BLaER1 treated with 17β-estradiol and CSF1 and Interleukin-3, amounts not matched to agents 10 nM and 100 nM (cell line): ENCODE data around the gene POP4.

Experiments used
- H3K27ac ChIP-seq, 11 experiments: shearing (Covaris generic); formaldehyde crosslinking; 2 replicates each; pipeline ENCODE4 v1.8.1; 2022
- H3K27me3 ChIP-seq, 11 experiments: shearing (Covaris generic); formaldehyde crosslinking; 2 replicates each; pipeline ENCODE4 v1.8.1; 2022
- H3K36me3 ChIP-seq, 11 experiments: shearing (Covaris generic); formaldehyde crosslinking; 2 replicates each; pipeline ENCODE4 v1.8.1; 2022
- H3K4me1 ChIP-seq, 10 experiments: shearing (Covaris generic); formaldehyde crosslinking; 2 replicates each; pipeline ENCODE4 v1.8.1; 2022
- H3K4me2 ChIP-seq, 11 experiments: shearing (Covaris generic); formaldehyde crosslinking; 2 replicates each; pipeline ENCODE4 v1.8.1; 2022
- H3K4me3 ChIP-seq, 10 experiments: shearing (Covaris generic); formaldehyde crosslinking; 2 replicates each; pipeline ENCODE4 v1.8.1; 2022
- H3K9ac ChIP-seq, 11 experiments: shearing (Covaris generic); formaldehyde crosslinking; 2 replicates each; pipeline ENCODE4 v1.8.1; 2022
- H3K9me3 ChIP-seq, 11 experiments: shearing (Covaris generic); formaldehyde crosslinking; replicated peaks in 1 of 11; 2 replicates each; pipeline ENCODE4 v1.8.1; 2022
- H4K20me1 ChIP-seq, 11 experiments: shearing (Covaris generic); formaldehyde crosslinking; 2 replicates each; pipeline ENCODE4 v1.8.1; 2022
- Cebpa-rat ChIP-seq, 11 experiments: shearing (Covaris generic); IDR thresholded peaks; 2 replicates each; pipeline ENCODE4 v1.8.1; 2022

Gene POP4

DNA sequence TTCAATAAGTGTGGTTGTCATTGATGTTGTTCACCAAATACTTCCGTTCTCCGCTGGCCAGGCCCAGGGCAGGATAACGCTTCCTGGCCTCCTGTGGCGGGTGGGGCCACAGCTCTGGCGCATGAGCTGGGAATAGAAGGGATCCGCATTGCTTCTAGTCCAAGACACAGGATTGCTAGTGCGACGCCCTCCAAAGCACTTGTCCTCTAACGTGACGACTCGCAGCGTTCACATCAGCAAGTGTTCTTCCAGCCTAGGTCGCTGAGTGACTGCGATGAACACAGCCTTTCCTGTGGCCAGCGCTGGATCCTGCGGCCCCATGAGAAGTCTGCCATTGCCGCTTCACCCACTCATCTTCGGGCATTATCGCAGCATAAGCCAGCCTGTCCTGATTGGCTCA is 40.9 kb upstream of the POP4 start:
- no peak overlapping the region for H3K4me3 ChIP-seq
- no peaks in the 10 kb centered on the region for H3K4me1 ChIP-seq
- H3K4me2 ChIP-seq: no peak overlapping the region
- TF ChIP-seq Cebpa-rat (IDR thresholded peaks at IDR 0.05): no peak
- H4K20me1 ChIP-seq: no peaks in the 10 kb centered on the region; a peak in 3 of 22 replicates
- no peaks in the 10 kb centered on the region for H3K36me3 ChIP-seq
- H3K27me3 ChIP-seq: no peaks in the 10 kb centered on the region; a peak in 1 of 22 replicates
- peaks cover 2 to 7% (median 4%) of the 10 kb centered on the region in 11 experiments for H3K9me3 ChIP-seq
- H3K9ac ChIP-seq: no peak overlapping the region
- no peak overlapping the region for H3K27ac ChIP-seq

DNA sequence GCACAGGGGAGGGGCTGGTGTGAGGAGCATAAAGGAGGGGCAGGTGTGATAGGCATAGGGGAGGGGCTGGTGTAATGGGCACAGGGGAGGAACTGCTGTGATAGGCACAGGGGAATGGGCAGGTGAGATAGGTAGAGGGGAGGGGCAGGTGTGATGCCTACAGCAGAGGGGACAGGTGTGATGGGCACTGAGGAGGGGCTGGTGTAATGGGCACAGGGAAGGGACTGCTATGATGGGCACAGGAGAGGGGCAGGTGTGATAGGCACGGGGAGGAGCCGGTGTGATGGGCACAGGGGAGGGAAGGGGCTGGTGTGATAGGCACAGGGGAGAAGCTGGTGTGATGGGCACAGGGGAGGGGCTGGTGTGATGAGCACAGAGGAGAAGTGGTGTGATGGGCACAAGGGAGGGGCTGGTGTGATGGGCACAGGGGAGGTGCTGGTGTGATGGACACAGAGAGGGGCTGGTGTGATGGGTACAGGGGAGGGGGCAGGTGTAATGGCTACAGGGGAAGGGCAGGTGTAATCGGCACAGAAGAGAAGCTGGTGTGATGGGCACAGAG is 39.5 kb upstream of the POP4 start:
- Histone ChIP-seq H3K27ac (no peak overlapping the region), H3K4me2 (no peak overlapping the region), H3K27me3 (no peaks in the 10 kb centered on the region; a peak in 1 of 22 replicates), H3K36me3 (no peaks in the 10 kb centered on the region), H3K4me3 (no peak overlapping the region), H3K4me1 (no peaks in the 10 kb centered on the region), H3K9me3 (no peaks in the 10 kb centered on the region), H4K20me1 (no peaks in the 10 kb centered on the region; a peak in 3 of 22 replicates), H3K9ac (no peak overlapping the region)
- TF ChIP-seq Cebpa-rat (IDR thresholded peaks at IDR 0.05): no peak

DNA sequence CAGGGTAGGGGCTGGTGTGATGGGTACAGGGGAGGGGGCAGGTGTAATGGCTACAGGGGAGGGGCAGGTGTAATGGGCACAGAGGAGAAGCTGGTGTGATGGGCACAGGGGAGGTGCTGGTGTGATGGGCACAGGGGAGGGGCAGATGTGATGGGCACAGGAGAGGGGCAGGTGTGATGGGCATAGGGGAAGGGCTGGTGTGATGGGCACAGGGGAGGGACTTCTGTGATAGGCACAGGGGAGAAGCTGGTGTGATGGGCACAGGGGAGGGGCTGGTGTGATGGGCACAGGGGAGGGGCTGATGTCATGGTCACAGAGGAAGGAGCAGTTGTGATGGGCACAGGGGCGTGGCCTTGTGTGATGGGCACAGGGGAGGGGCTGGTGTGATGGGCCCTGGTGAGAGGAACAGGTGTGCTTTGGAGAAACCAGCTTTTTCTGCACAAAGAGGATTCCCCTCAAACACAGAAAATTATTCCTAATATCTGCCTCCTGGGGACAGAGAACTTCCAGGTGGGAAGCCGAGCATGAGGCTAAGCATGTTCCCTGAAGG is 38.6 kb upstream of the POP4 start:
- H3K4me3 ChIP-seq: no peak overlapping the region
- no peaks in the 10 kb centered on the region; a peak in 3 of 22 replicates for H4K20me1 ChIP-seq
- H3K4me2 ChIP-seq: no peak overlapping the region
- H3K27me3 ChIP-seq: no peaks in the 10 kb centered on the region; a peak in 1 of 22 replicates
- no peak for TF ChIP-seq Cebpa-rat (IDR thresholded peaks at IDR 0.05)
- no peaks in the 10 kb centered on the region for H3K9me3 ChIP-seq
- H3K27ac ChIP-seq: no peak overlapping the region
- H3K36me3 ChIP-seq: no peaks in the 10 kb centered on the region
- H3K4me1 ChIP-seq: no peaks in the 10 kb centered on the region
- no peak overlapping the region for H3K9ac ChIP-seq

DNA sequence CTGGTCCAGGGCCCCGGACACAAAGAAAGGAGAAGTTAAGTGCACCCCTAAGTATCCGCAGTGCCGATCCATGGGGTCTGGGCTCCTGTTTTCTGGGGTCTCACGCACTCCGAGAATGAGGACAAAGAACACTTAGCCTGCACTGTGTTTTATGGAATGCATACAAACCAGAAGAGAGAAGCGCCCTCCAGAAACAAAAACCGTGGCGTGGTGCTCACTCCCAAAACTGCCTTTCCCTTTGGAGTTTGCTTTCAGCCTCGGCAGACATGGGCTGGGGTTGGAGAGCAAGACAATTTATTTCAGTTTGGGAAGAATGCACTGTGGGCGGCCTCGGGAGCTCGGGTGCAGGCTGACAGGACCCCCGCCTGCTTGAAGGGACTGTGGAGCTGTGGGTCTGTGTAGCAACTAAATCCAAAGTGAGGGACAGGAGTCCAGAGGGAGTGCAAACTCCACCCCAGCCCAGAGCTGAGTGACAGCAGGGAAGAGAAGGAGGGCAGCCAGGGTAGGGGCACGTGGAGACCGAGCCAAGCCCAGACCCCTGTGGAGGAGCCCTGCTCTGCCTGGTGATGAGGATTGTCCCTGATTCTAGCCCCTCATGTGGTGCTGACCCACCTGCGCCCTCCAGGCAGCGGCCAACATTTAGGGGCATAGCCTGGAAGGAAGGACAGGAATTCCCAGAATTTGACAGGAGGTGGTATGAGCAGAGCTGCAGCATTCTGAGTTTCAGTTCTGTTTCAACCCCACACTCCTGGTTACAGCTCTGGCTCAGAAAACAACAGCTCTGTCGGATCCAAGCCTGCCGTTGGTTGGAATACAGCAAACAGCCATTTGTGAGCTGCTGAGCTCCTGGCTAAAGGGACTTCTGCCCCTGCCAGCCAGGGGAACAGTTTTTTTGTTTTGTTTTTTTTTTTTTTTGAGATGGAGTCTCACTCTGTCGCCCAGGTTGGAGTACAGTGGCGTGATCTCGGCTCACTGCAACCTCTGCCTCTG is 37.8 kb upstream of the POP4 start:
- Histone ChIP-seq H4K20me1 (no peaks in the 10 kb centered on the region; a peak in 3 of 22 replicates), H3K27me3 (no peaks in the 10 kb centered on the region; a peak in 1 of 22 replicates), H3K9me3 (no peaks in the 10 kb centered on the region), H3K27ac (no peak overlapping the region), H3K4me2 (peak overlapping the region in 2 of 11 experiments; percentile 14 to 35; a peak in 3 of 22 replicates), H3K9ac (no peak overlapping the region; a peak in 1 of 22 replicates), H3K4me3 (no peak overlapping the region), H3K4me1 (no peaks in the 10 kb centered on the region), H3K36me3 (no peaks in the 10 kb centered on the region)
- TF ChIP-seq Cebpa-rat (IDR thresholded peaks at IDR 0.05): no peak

DNA sequence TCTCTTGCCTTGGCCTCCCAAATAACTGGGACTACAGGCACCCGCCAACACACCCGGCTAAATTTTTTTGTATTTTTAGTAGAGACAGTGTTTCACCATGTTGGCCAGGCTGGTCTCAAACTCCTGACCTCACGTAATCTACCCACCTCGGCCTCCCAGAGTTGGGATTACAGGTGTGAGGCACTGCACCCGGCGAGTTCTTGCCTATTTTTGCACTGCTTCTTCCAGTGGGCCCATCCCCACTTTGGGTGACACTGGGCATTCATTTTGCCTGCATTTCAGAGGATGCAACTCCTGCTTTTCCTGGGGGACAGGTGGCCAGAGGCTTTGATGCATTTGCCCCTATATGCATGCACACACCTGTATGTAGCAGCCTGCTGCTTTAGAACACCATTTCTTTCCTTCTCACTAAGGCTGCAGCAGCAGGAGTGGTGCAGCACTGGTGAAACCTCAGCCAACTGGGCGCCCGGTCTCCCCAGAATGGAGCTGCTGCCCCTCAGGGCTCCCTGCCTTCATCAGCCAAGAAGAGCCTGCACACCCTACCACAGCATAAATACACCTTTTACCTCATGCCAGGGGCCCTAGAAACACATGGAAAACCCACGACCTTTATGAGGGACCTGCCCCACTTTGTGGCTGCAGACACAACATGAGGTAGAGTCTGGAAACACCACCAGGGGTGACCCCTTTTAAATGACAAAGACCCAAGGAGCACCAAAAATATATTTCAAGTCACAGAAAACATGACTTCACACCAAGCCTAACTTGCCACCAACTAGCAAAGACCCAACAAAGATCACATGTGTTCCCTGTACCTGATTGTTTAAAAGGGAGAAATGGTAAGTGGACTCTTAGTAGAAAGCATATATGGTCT is 36.8 kb upstream of the POP4 start:
- Histone ChIP-seq H4K20me1 (no peaks in the 10 kb centered on the region; a peak in 1 of 22 replicates), H3K27ac (no peak overlapping the region), H3K4me2 (no peak overlapping the region), H3K4me1 (no peaks in the 10 kb centered on the region), H3K27me3 (no peaks in the 10 kb centered on the region), H3K9ac (no peak overlapping the region), H3K36me3 (no peaks in the 10 kb centered on the region), H3K4me3 (no peak overlapping the region), H3K9me3 (no peaks in the 10 kb centered on the region)
- no peak for TF ChIP-seq Cebpa-rat (IDR thresholded peaks at IDR 0.05)

DNA sequence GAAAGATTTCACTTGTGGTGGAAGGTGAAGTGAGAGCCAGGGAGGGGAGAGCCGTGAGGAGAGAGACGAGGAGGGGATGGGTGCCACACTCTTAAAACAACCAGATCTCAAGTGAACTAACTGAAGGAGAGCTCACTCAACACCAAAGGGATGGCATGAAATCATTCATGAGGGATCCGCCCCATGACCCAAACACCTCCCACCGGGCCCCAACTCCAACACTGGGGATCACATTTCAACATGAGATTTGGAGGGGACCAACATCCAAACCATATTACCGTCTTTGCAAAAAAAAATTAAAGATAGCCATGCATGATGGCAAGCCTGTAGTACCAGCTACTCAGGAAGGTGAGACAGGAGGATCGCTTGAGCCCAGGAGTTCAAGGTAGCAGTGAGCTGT is 34.9 kb upstream of the POP4 start:
- no peak overlapping the region for H3K4me3 ChIP-seq
- H3K4me1 ChIP-seq: peaks cover 0 to 11% (median 0%) of the 10 kb centered on the region in 10 experiments; a peak in 6 of 20 replicates
- no peak overlapping the region for H3K9ac ChIP-seq
- no peak overlapping the region for H3K4me2 ChIP-seq
- H4K20me1 ChIP-seq: no peaks in the 10 kb centered on the region
- peaks cover 0 to 3% (median 0%) of the 10 kb centered on the region in 11 experiments; a peak in 4 of 22 replicates for H3K27me3 ChIP-seq
- no peak for TF ChIP-seq Cebpa-rat (IDR thresholded peaks at IDR 0.05)
- no peak overlapping the region for H3K27ac ChIP-seq
- no peaks in the 10 kb centered on the region for H3K9me3 ChIP-seq
- no peaks in the 10 kb centered on the region for H3K36me3 ChIP-seq

DNA sequence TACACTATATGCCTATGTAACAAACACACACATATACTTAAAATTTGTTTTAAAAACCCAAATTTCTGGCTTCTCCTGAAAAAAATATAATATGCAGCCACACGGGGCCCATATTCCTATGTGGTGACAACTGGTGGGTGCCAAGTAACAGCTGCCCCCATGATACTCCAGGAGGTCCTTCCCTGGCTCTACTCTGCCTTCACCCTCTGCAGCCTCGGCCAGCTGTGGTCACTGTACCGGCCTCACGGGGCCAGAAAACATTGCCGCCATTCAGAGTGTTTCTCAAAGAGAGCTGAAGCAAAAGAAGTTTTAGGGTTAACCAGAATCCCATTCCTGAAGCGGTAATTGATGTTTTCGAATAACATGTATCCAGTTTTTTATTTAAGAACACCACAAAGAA is 32.6 kb upstream of the POP4 start:
- peaks cover 0 to 6% (median 0%) of the 10 kb centered on the region in 11 experiments; a peak in 1 of 22 replicates for H4K20me1 ChIP-seq
- no peak overlapping the region for H3K4me2 ChIP-seq
- H3K9me3 ChIP-seq: no peaks in the 10 kb centered on the region
- no peaks in the 10 kb centered on the region for H3K36me3 ChIP-seq
- H3K27ac ChIP-seq: no peak overlapping the region
- H3K4me1 ChIP-seq: peaks cover 9 to 32% (median 16%) of the 10 kb centered on the region in 10 experiments
- no peak overlapping the region for H3K4me3 ChIP-seq
- H3K27me3 ChIP-seq: peaks cover 0 to 10% (median 0%) of the 10 kb centered on the region in 11 experiments; a peak in 4 of 22 replicates
- no peak overlapping the region for H3K9ac ChIP-seq
- no peak for TF ChIP-seq Cebpa-rat (IDR thresholded peaks at IDR 0.05)

DNA sequence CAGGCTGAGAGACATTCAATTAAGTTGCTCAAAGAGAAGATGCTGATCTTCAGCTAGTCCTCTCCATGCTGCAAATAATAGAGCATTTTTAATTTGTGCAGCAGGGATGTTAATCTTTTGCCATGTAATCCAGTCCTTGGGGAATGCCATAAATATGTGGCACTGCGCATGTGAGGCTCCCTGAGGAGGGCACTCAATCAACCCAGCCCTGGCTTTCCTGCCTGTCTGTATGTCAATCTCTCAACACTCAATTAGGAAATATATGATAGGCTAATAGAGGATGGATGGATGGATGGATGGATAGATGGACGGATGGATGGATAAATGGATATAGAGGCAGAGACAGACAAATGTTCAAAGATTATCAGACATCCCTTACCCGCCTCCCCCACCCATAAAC is 31.6 kb upstream of the POP4 start:
- H3K27me3 ChIP-seq: peaks cover 0 to 10% (median 0%) of the 10 kb centered on the region in 11 experiments; a peak in 4 of 22 replicates
- no peak overlapping the region for H3K4me3 ChIP-seq
- H3K4me1 ChIP-seq: peaks cover 9 to 32% (median 16%) of the 10 kb centered on the region in 10 experiments
- H3K9me3 ChIP-seq: no peaks in the 10 kb centered on the region
- no peak overlapping the region for H3K27ac ChIP-seq
- H3K36me3 ChIP-seq: no peaks in the 10 kb centered on the region
- TF ChIP-seq Cebpa-rat (IDR thresholded peaks at IDR 0.05): no peak
- H3K4me2 ChIP-seq: no peak overlapping the region
- peaks cover 0 to 6% (median 0%) of the 10 kb centered on the region in 11 experiments; a peak in 1 of 22 replicates for H4K20me1 ChIP-seq
- no peak overlapping the region for H3K9ac ChIP-seq
